NCI-H2171 (cell line): ENCODE measurements around the gene KBTBD2.
"Not testable (repeated sequence)": the region's sequence is repeated elsewhere in the genome, so short reads cannot be mapped to it uniquely, and the experiment has no call there.

Experiments
- DNase-seq: peaks from one replicate; lab custom pipeline; 2025; lab: John Stamatoyannopoulos, UW

The KBTBD2 gene

DNA sequence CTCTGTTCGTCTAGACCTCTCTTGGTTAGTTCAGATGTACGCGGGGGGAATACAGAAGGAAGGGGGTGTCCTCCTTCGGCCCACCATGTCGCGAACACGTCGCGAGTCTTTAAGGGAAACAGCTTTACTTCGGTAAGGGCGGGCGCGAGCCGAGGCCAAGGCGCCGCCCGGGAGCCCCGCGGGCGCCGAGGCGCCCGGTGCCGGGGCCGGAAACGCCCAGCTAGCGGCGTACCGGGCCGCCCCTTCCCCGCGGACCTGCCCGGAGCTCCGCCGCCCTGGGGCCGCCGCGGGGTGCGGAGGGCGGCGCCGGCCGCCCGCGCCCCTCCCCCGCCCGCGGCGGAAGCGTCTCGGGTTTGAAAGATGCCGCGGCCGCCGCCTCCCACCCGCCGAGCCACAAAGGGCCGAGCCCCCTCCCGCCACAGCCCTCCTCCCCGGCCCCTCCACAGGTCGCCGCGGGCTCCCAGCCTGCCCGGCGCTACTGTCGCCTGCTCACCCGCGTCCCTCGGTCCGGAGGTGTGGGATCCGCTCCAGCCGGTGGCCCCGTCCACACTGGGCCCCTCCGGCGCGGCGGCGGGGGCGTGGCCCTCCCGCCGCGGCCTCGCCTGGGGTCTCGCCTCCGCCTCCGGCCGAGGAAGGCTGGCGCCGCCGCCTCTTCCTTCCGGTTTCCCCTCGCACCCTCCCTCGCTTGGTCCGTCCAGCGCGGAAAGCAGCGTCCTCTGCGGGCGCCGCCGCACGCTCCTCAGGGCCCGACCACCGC is at the start of gene KBTBD2:
Gene KBTBD2 (minus strand): TSS at position 718 of the 757 bp plus-strand sequence. CDS start 12,156 bp downstream, outside the sequence.
- peak; percentile 84 for DNase-seq

DNA sequence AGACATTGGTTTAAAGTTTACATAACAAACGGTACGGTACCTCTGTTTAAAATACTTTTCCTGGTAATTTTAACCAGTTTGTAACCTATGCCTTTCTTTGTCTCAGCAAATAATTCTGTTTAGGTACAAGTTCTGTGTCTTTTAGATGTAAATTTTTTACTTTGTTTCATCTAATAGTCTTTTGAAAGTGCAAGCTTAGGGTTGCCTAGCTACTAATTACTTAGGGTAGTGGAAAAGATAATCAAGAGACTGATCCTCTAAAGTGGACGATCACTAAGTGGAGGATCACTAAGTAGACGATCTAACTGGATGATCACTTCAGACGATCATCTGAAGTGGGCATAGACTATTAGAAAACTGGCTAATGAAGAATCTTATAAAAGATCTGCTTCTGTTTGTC is 49.6 kb upstream of the KBTBD2 start:
- DNase-seq: no peak

DNA sequence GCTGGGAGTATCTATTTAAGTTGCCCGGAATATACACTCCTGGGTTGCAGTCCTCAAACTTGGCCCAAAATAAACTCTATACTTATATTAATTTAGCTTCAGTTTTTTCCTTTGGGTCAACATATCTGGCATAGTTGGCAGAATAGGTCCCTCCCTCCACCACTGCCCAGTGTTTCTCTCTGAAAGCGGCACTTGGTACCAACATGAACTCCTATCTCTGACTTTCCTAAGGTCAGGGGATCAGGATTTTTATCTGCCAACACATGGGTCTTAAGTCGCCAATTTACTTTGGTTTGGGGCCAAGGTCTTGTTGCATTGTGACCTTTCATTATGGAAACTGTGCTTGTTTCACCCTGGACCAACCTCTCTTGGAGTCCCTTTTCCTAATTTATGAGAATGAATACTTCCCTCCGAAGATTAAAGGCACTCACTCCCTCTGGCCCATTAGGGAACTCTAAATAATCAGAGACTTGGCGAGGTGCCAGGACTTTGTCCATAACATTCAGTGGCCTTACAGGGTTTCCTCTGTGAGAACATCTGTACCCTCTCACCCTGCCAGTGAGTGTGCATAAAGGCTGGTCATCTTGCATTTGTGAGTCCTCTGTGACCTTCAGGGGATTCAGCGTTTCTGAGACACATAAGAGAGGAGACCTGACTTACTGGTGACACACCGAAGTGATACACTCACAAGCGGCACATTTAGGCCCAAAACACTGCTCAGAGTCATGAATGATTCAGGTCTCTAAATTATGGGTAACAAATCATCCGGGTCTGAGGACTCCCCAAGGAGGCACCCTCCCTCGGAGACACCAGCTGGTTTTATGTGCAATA is 46.0 kb upstream of the KBTBD2 start:
- no peak for DNase-seq

DNA sequence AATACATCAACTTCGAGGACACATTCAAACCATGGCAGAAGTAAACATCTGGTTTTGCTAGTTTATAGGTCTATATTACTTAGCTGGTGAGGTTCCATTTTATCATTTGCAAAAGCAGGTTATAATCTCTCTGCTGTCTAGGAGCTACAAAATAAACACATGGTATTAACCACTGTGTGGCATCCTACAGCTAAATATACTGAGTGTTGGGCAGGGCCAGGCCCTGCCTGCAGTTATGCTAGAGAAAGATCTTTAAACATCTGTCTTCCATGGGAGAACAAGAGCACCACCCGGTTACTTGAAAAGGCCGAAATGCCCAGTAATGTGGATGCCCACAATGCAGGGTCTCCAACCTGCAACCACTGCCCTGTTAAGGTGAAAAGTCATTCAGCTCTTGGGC is 45.1 kb upstream of the KBTBD2 start:
- DNase-seq: no peak

DNA sequence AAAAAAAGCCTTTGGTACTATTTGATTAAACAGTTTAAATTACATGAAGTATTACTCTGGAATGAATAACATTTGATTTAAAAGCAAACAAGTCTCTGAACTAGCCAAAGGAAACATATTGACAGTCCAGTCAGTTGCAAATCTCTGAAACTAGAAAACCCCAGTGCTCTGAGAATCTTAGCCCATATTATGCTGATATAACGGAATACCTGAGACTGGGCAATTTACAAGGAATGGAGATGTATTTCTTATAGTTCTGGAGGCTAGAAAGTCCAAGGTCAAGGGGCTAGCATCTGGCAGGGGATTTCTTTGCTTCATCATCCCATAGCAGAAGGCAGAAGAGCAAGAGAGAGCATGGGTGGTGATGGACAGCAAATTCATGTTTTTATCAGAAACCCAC is 44.0 kb upstream of the KBTBD2 start:
- DNase-seq: no peak

DNA sequence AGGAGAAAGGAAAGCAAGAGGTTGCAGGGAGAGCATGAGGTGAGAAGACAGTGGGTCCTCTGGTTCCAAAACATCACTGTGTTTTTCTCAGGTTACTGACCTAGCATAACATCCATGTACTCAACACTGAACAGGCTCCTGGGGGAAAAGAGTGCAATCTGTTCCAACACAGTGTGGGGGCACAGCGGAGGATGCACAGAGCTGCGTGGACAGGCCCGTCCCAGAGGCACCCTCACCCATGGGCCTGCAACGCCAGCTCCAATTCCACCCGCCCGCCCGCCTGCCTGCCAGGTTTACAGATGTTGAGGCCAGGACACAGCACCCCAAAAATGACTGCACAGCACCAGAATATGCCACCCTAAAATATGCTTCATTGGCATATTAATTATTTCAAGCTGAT is 38.8 kb upstream of the KBTBD2 start:
- no peak for DNase-seq

DNA sequence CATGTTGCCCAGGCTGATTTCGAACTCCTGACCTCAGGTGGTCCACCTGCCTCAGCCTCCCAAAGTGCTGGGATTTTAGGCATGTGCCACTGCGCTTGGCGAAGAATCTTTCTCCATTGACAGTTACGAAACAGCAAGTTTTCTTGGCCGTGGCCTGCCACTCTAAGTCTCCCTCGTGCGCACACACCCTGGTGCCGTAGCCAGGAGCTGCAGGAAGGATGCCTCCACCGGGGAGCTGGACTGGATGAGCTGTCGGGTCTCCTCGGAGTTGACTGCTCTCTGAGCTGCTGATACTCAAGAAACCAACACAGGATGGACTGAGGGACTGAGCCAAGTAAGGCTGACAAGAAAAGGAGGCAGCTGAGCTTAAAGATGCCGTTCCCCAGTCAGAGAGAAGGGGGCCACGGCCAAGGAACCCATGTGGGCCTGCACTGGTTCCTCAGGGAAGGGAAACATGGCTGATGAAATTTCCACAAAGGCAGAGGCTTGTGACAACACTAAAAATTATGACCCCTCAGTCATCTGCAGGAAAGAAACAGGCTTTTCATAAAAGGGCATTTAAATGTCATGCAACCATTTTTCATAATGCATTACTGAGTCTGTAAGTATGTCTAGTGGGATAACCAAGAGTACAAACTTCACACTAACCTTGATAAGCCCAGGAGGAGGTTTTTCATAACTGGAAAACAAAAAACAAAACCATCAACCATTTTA is 38.0 kb upstream of the KBTBD2 start:
- no peak for DNase-seq

DNA sequence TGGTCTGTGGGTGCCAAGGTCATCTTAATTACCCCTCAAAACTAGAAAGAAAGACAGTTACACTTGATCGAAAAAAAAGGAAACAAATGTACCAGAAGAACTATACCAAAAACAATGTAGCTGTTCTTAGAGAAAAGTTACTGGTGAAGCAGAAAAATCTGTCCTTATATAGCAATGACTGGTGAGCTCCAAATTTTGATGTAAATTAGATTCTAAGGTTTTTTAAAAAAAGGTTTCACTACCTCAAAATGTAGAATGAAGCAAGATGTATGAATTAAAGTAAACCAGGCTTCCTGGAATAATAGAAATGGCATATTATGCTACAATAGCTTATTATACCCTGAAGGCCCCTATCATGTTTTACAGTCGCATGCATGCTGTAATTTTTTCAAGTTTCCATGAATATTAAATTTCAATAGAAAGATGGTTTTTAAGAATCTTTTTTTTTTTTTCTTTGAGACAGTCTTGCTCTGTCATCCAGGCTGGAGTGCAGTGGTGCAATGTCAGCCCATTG is 37.3 kb upstream of the KBTBD2 start:
- DNase-seq: no peak

DNA sequence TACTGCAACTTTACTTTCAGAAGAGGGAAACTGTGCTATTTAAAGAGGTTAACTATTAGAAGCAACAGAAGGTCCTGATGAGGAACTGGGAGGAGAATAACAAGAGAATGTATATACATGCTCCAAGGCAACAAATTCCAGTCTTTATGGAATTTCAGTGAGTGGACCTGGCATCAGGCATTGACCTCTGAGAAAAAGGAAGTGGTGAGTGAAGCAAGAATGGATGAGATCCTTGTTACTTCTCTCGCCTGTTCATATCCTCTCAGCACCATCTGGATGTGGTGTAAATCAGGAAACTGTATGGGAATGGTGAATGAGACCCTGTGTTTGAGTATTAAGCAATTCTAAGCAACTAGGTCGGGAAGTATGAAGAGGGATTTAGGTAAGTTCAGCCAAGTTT is 30.3 kb upstream of the KBTBD2 start:
- DNase-seq: no peak

DNA sequence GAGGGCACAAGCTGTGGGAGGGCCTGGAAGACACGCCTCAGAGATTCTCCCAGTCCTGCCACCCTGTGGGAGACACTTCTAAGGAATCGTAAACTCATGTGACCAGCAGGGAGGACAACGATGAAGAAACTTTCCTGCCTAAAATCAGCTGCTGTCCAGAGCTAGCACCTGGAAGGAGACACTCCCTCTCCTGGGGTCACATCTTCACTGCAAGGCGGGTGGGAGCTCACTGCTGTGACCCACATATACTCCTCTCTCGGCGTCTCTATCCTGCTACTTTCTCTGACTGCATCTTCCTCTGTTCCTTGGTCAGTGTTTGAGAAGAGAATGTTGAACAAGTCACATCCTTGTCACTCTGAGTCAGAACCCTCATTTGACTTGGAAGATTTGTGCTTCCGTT is 25.4 kb upstream of the KBTBD2 start:
- DNase-seq: not testable (repeated sequence)

DNA sequence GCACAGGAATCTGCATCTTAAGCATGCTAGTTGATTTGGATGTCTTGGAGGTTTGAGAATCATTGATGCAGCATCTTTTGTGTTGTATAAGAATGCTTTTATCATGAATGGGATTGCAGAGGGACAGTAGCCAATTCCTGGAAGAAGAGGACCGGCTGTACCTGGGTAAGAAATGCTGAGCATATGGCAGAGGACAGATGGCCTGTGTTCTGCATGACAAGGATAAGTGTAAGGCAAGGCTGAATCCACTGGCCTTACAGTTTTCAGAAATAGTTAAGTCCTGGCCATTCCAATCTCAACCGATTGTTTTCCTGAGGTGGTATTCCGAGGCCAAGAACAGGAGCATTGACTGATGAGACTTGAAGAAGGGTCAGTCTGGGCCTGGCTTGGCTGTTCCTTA is 24.4 kb upstream of the KBTBD2 start:
- DNase-seq: no peak

DNA sequence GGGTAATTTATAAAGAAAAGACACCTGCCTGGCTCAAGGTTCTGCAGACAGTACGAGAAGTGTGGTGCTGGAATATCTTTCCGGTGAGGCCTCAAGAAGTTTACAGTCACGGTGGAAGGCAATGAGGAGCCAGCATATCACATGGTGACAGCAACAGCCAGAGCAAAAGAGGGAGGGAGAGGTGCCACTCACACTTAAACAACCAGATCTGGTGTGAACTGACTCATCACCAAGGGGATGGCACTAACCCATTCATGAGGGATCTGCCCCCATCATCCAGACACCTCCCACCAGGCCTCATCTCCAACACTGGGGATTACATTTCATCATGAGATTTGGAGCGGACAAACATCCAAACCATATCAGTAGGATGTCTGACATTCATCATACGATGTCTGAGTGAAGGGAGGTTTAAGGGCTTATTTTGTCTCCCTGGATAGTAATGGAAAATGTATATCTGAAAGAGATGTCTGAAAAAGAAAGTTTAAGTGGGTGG is 23.5 kb upstream of the KBTBD2 start:
- no peak for DNase-seq

DNA sequence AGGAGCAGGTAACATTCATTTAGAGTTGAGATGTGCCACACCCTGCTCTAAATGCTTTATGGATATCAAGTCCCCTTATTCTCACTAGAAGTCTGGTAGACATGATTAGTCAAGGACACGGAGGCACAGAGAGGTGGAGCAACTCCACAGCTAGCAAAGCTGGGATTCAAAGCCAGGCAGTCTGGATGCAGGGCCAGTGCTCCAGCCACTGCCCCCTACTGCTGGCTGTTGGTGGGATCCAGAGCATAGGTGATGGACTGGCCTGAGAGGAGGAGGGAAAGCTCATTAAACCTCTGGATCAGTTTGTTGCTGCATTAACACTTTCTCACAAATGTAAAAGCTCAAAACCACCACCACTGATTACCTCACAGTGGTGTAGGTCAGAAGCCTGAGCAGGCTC is 22.6 kb upstream of the KBTBD2 start:
- no peak for DNase-seq

DNA sequence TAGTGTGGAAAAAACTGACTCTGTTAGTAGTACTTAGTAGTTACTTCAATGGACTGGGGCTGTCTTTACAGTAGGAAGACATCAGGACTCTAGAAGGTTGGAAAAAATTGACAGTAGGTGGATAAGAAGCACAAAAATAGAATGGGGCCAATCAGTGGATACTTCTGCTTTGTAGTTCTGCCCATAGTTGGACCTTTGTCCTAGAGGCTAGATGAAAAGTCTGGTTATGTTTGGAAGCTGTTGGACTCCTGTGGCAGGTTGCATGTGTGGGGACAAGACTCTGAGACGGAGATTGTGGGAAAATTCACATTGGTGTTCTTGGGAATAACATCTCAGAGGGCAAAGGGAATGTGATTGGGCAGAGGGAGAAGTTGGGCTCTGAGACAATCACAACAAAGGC is 18.6 kb upstream of the KBTBD2 start:
- no peak for DNase-seq

DNA sequence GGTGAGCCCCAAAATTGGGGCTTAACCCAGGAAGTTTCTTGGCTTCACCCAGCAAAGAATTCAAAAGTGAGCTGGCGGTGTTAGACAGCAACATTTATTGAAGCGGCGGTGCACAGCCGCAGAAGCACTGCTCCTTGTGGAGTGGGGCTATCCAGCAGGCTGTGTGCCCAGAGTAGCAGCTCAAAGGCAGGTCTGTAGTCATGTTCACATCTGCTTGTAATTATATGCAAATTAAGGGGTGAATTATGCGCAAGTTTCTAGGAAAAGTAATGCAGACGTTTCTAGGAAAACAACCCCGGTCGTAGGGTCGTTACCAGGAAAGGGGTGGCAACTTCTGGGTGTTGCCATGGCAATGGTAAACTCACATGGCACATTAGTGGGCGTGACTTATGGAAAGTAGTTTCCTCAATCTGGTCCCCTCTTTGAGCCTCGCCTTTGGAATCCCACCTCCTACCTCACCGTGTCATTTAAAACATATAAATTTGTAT is 13.7 kb upstream of the KBTBD2 start:
- peak; percentile 4 for DNase-seq

DNA sequence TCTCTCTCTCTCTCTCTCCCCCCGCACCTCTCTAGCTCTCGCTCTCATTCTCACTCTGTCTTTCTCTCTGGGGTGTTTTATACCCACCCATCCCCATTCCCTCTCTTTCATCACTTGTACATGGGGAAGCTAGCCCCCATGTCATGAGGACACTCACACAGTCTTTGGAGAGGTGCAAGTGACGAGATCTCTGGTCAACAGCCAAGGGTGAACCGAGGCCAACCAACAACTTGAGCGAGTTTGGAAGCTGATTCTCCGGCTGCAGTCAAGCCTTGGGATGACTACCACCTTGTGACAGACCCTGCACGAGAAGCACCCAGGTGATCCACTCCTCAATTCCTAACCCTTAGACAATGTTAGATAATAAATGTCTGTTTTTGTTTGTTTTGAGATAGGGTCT is 10.1 kb upstream of the KBTBD2 start:
- no peak for DNase-seq

DNA sequence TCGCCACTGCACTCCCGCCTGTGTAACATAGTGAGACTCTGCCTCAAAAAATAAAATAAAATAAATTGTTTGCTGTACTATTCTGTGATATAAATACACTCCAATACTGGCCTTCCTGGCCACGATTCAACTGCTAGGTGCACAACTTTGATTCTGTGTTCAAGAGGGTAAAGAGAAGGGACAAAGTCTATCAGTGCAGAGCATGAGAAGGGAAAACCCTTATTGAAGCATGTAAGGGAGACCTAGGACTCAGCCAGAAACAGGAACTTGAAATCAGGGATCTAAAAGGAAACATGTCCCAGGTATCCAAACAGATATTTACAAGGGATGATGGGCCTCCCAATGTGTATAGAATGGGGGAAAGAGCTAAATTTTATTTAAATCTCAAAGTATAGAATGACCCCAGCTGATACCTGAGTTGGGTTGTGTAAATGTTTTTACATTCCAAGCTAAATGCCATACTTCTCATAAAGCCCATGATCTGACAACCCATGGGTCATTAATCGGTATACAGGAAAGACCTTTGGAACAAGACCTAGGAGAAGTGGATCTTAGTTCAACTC is 9.0 kb upstream of the KBTBD2 start:
- DNase-seq: no peak

DNA sequence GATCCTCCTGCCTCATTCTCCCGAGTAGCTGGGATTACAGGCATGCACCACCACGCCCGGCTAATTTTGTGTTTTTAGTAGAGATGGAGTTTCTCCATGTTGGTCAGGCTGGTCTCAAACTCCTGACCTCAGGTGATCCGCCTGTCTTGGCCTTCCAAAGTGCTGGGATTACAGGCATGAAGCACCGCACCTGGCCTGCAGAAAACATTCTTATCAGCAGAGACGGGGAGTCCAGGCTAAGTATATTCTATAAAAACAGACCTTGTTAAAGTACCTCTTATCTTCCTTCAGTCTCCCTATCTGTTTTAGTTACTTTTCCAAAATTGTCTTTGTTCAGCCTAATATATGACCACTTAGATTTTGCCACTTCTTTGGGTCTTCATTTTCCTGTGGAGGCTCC is 5.8 kb upstream of the KBTBD2 start:
- DNase-seq: not testable (repeated sequence)

DNA sequence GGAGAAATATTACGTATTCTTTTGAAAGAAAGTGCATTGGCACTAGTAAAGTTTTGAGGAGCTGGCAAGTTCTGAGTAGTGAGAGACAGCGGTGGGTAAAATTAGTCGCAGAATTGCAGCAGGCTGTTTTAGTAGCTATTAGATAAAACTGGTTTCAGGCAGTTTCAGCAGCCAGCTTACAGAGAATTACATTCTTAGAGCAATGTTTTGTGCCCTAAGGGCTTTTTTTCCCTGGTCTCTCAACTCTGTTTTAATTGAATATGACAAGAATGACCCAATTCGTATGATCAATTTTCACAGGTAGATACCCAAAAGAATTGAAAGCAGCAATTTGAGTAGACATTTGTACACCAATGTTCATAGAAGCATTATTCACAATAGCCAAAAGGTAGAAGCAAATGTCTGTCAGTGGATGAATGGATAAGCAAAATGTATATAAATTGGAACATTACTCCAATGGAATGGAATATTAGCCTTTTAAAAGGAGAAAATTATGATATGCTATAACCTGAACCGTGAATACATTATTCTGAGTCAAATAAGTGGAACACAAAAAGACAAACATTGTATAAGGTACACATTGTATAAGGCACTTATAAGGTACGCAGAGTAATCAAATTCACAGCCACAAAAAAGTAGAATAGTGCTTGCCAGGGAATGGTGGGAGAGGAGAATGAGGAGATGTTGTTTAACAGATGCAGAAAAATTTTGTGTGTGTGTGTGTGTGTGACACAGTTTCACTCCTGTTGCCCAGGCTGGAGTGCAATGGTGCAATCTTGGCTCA is 5.2 kb upstream of the KBTBD2 start:
- no peak for DNase-seq

DNA sequence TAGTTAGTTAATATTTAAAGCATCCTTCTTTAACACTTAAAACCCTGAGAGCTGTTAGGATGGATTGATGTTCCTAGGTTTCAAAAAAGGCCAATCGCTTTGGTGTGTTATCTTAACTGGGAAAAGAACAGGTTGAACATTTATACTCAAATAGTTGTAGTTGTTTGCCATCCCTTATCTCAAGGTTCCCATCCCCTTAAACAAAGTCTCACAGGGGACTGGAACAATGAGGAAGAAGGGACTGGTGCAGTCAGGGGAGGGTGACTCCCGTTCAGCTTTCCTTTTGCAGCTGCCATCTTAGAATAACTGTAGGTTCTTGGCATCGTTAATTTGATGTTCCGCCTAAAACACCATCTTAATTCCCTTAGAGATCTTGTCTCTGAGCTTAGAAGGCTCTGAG is 2.6 kb upstream of the KBTBD2 start:
- no peak for DNase-seq

DNA sequence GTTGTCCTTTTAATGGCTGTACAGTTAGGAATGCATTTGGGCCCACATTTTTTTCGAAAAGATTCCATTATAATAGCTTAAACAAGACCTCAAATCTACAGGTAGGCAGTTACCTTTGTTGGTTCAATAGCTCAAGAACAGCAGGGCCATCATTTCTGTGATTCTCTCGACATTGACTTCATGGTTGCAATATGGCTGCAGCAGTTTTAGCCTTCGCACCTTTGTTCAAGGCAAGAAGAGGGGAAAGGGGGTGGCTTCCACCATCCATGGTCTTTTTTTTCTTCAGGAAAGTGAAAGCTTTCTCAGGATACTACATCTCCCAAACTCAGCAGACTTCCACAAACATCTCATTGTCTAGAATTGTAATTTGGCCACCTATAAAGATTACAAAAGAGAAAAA is 2.2 kb upstream of the KBTBD2 start:
- DNase-seq: no peak
